Endometrium (tissue), 2 donors: ENCODE data around the gene HNF4A.

Experiments used
- FAIRE-seq: peaks from 2 replicates; lab custom pipeline; 2012; peaks lifted over from hg19 to GRCh38; lab: Jason Lieb, UNC
- donor health status: control.
- donor health status: control.

HNF4A gene

GRCh38 chr20:44445742-44446710, 90.5 kb downstream of the HNF4A start:
- no peak for FAIRE-seq

GRCh38 chr20:44447827-44448419, 92.4 kb downstream of the HNF4A start:
- FAIRE-seq, result no peak

- FAIRE-seq, result no peak
Observed at GRCh38 chr20:44448753-44449546, 93.5 kb downstream of the HNF4A start.

- FAIRE-seq, result no peak
Observed at GRCh38 chr20:44449864-44450263, 94.4 kb downstream of the HNF4A start.

GRCh38 chr20:44450281-44450889, 94.9 kb downstream of the HNF4A start:
- no peak for FAIRE-seq

- FAIRE-seq, result no peak
Observed at GRCh38 chr20:44450903-44451450, 95.5 kb downstream of the HNF4A start.

GRCh38 chr20:44454306-44454963, 98.9 kb downstream of the HNF4A start:
- no peak for FAIRE-seq

GRCh38 chr20:44455126-44455525, 99.6 kb downstream of the HNF4A start:
- no peak for FAIRE-seq

GRCh38 chr20:44456611-44457010, 101.1 kb downstream of the HNF4A start:
- FAIRE-seq, result no peak

- no peak for FAIRE-seq
Observed at GRCh38 chr20:44457016-44457415, 101.5 kb downstream of the HNF4A start.

- no peak for FAIRE-seq
Observed at GRCh38 chr20:44459271-44459670, 103.8 kb downstream of the HNF4A start.

- no peak for FAIRE-seq
Observed at GRCh38 chr20:44460795-44461141, 105.3 kb downstream of the HNF4A start.

GRCh38 chr20:44461142-44461802, 105.8 kb downstream of the HNF4A start:
- no peak for FAIRE-seq

GRCh38 chr20:44461803-44462174, 106.3 kb downstream of the HNF4A start:
- FAIRE-seq, result no peak

- FAIRE-seq, result no peak
Observed at GRCh38 chr20:44463466-44463865, 108.0 kb downstream of the HNF4A start.

GRCh38 chr20:44464514-44464913, 109.0 kb downstream of the HNF4A start:
- FAIRE-seq, result no peak

- no peak for FAIRE-seq
Observed at GRCh38 chr20:44465001-44465560, 109.6 kb downstream of the HNF4A start.

- FAIRE-seq, result no peak
Observed at GRCh38 chr20:44467289-44467883, 111.9 kb downstream of the HNF4A start.

- FAIRE-seq, result no peak
Observed at GRCh38 chr20:44468044-44468782, 112.7 kb downstream of the HNF4A start.

- no peak for FAIRE-seq
Observed at GRCh38 chr20:44470327-44470726, 114.8 kb downstream of the HNF4A start.
